HG03095 (cell line): ENCODE measurements around the gene FATE1.
"Not testable (repeated sequence)": the region's sequence is repeated elsewhere in the genome, so short reads cannot be mapped to it uniquely, and the experiment has no call there.

Experiments used
- ATAC-seq: cut with Tn5 transposase; IDR thresholded peaks from one replicate; pipeline ENCODE4 v1.9.1; 2021; ENCODE audit warnings: moderate library complexity; ENCODE audit not compliant: unreplicated experiment

The FATE1 gene

DNA sequence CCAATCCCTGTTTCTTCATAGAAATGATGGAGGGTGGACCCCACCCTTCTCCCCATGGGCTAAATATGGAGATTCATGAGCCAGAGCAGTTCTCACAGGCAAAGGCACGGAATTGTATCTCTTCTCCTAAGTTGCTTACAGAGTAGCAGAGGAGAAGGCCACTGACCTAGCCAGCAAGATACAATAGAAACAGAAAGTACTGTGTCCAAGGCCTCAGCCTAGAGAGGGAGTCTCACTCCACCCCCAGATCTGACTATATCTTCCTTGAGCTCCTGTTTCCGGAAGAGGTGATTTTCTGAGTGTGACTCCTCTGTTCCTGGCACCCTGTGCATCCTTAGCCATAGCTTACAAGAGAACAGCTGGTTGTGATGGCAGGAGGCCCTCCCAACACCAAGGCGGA is at the start of gene FATE1:
FATE1 (plus strand) TSS at position 284 of the 400 bp plus-strand sequence; CDS start at position 369, 85 bp downstream.
- ATAC-seq = no peak

- no peak for ATAC-seq
These were observed 40.6 kb upstream of the FATE1 start for GRCh38 chrX:151675121-151675746.

GRCh38 chrX:151676196-151676595 is 39.6 kb upstream of the FATE1 start:
- ATAC-seq = no peak

DNA sequence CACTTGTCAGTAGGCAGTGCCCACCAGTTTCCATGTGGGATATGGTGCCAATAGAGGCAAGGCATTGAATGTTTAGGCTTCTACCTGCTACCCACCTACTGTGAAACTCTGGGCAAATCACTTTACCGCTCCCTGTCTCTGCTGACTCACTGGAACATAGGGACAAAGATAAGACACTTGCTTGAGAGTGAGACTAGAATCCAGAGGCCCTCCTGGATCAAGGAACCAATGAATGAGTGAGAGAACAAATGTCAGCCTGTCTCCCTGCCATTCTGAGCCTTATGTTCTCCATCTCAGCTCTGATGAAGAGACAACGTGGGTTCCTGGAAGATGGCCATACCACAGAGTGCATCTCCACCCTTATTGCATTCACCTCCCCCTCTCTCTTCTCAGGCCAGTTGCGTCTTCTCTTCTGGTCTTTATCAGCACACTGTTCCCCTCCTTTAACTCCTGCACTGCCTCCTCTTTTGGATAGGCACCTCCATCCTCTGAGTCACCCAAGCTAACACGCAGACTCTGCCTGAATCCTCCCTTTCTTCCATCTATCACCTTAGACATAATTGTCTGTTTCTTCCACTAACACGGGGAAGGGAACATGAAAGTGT is 35.9 kb upstream of the FATE1 start:
- no peak for ATAC-seq

DNA sequence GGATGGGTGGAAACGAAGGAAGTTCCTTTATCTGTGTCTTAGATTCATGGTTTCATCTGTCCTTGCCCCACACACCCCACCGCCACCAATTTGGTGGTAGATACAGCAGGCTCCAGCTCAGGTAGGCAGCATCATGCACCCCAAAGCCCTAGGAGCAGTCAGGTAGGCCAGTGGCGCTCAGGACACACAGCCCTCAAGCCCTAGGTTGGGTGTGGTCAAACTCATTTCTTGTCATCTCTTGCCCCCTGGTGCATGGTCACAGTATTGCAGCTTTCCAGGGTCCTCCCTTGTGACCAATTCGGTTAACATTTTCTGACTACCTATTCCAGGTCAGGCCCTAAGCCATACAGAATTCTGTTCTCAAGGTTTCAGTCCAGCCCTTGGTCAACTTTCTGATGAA is 35.0 kb upstream of the FATE1 start:
- no peak for ATAC-seq

DNA sequence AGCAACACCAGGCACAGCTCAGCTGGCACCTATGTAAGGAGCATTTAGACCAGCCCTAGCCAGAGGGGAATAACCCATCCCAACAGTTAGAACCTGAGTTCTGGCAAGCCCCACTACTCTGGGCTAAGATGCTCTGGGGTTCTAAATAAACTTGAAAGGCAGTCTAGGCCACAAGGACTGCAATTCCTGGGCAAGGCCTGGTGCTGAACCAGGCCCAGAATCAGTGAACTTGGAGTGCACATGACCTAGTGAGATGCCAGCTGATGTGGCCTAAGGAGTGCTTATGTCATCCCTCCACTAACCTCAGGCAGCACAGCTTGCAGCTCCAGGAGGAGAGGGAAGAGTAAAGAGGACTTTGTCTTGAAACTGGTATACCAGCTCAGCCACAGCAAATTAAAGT is 28.2 kb upstream of the FATE1 start:
- ATAC-seq = no peak

GRCh38 chrX:151688695-151689094 is 27.1 kb upstream of the FATE1 start:
- no peak for ATAC-seq

DNA sequence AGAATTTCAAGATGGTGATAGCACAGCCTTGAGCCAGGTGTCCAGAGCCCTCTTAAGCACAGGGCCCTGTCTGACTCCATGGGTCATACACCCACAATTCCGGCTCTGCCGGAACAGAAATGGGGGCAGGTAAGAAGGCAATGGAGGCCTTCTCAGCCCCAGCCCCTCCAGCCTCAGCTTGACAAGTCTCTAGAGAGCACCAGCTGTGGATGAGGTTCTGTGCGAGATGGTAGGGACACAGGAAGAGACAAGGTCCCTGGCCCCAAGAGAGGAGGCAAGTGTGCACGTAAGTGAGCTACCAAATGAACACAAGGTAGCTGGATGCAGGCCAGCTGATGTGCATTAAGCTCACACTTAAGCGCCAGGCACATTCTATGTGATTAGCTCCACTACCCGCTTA is 23.0 kb upstream of the FATE1 start:
- no peak for ATAC-seq

DNA sequence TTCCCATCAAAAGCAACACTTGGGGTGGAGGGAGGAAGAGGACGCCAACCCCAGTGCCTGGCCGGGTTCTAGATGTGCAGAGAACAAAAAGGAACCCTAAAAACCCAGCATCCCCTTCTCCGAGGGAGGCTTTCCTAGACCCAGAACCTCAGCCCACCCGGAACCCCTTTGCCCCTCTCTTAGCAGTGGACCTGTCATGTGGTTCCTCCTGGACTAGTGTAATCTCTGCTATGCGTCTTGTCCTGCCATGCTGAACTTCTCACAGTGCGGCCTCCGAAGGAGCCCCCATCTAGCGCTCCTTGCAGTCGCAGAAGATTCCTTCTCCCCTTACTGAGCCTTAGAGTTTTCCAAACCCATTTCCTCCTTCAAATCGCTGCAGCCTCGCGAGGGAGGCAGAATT is 21.7 kb upstream of the FATE1 start:
- no peak for ATAC-seq

GRCh38 chrX:151694661-151695582 is 20.9 kb upstream of the FATE1 start, which contains the start of gene PRRG3:
TSS of gene PRRG3 (plus strand) at chrX:151695458. CDS start at chrX:151698815, 3,357 bp downstream.
- no peak for ATAC-seq

- no peak for ATAC-seq
These were observed 20.1 kb upstream of the FATE1 start for GRCh38 chrX:151695583-151696340.

DNA sequence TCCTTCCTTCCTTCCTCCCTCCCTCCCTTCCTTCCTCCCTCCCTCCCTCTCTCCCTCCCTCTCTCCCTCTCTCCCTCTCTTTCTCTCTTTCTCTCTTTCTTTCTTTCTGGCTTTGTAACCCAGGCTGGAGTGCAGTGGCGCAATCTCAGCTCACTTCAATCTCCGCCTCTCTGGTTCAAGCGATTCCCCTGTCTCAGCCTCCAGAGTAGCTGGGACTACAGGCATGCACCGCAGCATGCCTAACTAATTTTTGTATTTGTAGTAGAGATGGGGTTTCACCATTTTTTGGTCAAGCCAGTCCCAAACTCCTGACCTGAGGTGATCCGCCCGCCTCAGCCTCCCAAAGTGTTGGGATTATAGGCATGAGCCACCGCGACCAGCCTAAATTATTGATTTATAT is 18.8 kb upstream of the FATE1 start:
- ATAC-seq = not testable (repeated sequence)

GRCh38 chrX:151697522-151697921 is 18.3 kb upstream of the FATE1 start:
- ATAC-seq = no peak

DNA sequence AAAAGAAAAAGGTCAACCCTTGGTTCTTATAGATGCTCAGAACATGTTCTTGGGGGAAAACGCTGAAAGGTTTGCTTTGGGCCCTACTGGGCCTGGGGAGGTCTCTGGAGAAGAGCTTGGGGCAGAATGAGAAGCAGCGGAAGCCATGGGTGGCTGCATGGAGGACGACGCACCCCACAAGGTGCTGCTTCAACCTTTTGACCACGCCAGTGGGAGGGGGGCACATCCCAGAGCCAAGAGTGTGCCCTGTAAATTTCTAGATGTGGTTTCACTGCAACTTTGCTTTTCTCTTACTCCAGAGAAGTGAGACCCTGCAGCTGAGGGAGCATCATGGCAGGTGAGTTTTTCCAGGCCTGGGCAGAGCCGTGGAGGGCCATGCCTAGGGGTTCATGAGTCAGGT is 17.4 kb upstream of the FATE1 start:
- ATAC-seq = no peak

DNA sequence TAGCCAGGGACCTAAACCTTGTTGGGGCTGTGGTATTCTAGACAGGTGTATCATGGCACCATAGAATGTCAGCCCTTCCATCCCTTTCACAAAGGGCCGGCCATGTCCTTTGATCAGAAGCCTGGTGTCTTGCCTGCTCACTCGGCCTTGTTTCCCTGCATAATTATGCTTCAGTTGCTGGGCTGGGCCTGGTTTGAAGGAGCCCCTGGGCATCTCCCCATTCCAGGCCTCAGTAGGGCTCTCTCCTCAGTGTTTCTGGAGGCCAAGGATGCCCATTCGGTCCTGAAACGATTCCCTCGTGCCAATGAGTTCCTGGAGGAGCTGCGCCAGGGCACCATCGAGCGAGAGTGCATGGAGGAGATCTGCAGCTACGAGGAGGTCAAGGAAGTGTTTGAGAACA is 16.1 kb upstream of the FATE1 start:
- no peak for ATAC-seq

- ATAC-seq = no peak
These were observed 15.3 kb upstream of the FATE1 start for GRCh38 chrX:151700581-151700980.

DNA sequence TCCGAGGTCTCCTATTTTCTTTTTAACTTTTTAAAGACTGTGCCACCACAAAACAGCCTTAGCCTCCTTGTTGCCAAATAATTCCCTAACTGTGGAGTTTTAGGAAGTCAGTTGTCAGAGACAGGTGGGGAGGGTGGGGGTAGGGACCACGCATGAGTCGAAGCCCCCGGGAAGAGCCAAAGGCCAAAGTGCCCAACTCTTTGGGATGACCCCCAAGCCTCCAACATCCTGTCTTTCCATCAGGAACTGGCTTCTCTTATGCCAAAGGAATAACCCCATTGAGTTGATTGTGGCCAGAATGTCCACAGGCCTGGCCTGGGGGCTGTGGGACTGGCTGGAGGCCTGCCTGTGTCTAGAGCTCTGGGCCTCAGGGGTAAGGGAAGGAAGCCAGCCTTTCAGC is 14.8 kb upstream of the FATE1 start:
- ATAC-seq = no peak

- no peak for ATAC-seq
These were observed 14.3 kb upstream of the FATE1 start for GRCh38 chrX:151701531-151701930.

DNA sequence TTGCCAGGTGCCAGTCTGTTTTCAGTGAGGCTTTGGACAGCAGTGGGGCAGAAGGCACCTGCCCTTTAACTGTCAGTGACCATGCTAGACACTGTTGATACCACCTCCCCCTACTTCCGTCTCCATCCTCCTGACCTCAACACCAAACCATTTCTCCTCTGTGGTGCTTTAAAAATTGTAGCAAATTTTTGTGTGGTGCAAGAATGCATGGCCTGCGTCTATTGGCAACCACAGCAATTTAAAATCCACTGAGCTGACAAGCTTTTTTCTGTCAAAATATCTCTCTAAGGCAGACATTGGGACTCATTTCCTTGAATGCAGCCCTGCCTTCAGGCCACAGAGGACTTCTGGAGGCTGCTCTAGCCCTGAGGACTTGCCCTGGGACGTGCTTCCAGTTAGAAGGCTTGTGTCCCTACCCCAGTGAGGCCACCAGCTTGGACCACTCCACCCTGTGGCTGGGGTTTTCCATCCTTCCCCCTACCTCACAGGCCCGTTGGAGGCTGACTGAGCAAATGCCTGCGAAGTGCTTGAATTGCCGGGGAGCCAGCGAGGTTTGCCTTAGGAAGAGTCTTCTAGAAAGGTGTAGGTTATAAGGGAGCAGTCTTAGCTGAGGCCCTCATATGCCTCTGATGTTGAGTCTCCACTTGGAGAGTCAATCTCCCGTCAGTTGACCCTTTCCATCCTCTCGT is 13.7 kb upstream of the FATE1 start:
- ATAC-seq = no peak

GRCh38 chrX:151702741-151703340 is 13.0 kb upstream of the FATE1 start:
- no peak for ATAC-seq
